Thyroid gland (tissue), 4 donors: ENCODE results near the gene SCN2A. TPM values are rescaled to one million over a fixed set of nuclear protein-coding genes. Genes with fewer than 3 reads are reported as not detected.

Experiments used
- DNase-seq, 2 donors: peaks; one replicate each; pipeline ENCODE4 v3.0.0-alpha.2; 2019
- H3K27ac ChIP-seq, 3 donors: fragments of 200-600 bp; sonication (generic); 1 replicate in 2 of 3; 2 replicates in 1 of 3; pipeline ENCODE4 v1.5.1; 2016 to 2019; ENCODE audit warnings: mild to moderate bottlenecking in 1 of 3, moderate library complexity in 1 of 3
- H3K27me3 ChIP-seq: fragments of 200-600 bp; sonication (generic); one replicate; pipeline ENCODE4 v1.5.1; 2019
- H3K36me3 ChIP-seq, 2 donors: fragments of 200-600 bp; sonication (generic); one replicate each; pipeline ENCODE4 v1.5.1; 2016 to 2019
- H3K4me1 ChIP-seq, 2 donors: fragments of 200-600 bp; sonication (generic); one replicate each; pipeline ENCODE4 v1.5.1; 2017 to 2019
- H3K4me3 ChIP-seq, 3 donors: fragments of 200-600 bp; sonication (generic); replicated peaks in 1 of 3; 1 replicate in 2 of 3; 2 replicates in 1 of 3; pipeline ENCODE4 v1.5.1; 2016; ENCODE audit warnings: mild to moderate bottlenecking in 1 of 3
- H3K9me3 ChIP-seq: fragments of 200-600 bp; sonication (generic); one replicate; pipeline ENCODE4 v1.5.1; 2017
- POLR2A ChIP-seq, 2 donors: fragments of 450-650 bp; IDR thresholded peaks; one replicate each; pipeline ENCODE4 v1.6.1; 2017; ENCODE audit warnings: antibody characterized with exemption in 2 of 2, mild to moderate bottlenecking in 2 of 2, moderate library complexity in 1 of 2
- WGBS, 2 donors: methylation state at CpG; one replicate each; pipeline ENCODE4 v1.1.5; 2017; 5-methylcytosine and 5-hydroxymethylcytosine counted together
- intact Hi-C: fragments of 100-400 bp; cut with DNase I; formaldehyde crosslinking; loops from one replicate; pipeline ENCODE4 v1.15.1; 2023
- total RNA-seq, 4 donors: library from RNA; depleted of rRNA; stranded (reverse); fragments of >200 nt; gene quantifications; one replicate each; pipeline ENCODE4 v1.2.3, GENCODE V29; 2016
- TF ChIP-seq, protein P1 (sequence below), 6 experiments: fragments of 200-600 bp in 3 of 6; fragments of 450-650 bp in 3 of 6; sonication (generic) in 3 of 6; IDR thresholded peaks; one replicate each; pipeline ENCODE4 v1.5.1; 2016 to 2019; ENCODE audit warnings: antibody characterized with exemption in 6 of 6, mild to moderate bottlenecking in 2 of 6, inconsistent platforms in 1 of 6, moderate library complexity in 1 of 6

The SCN2A gene
- total RNA-seq, 4 donors from 2014 or later, result under 0.01 to 0.33 (median 0.15) TPM

DNA sequence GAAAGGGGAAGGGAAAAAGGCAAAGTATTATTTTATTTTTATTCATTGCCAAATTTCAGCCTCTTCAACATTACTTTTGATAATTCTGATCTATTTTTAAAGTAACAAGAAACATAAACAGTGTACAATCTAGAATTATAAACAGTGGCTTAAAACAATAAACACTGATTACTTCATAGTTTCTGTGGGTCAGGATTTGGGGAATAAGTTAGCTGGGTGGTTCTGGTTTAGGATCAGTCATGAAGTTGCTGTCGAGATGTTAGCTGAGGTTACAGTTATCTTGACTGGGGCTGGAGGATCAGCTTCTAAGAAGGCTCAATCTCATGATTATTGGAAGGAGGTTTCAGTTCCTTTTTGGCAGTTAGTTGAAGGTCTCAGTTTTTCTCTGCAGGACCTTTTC lies 109.2 kb downstream of the SCN2A start:
- Histone ChIP-seq H3K36me3 (no peaks in the 10 kb centered on the region), H3K27ac (no peak overlapping the region), H3K9me3 (no peaks in the 10 kb centered on the region), H3K4me1 (no peaks in the 10 kb centered on the region), H3K27me3 (no peaks in the 10 kb centered on the region), H3K4me3 (no peak overlapping the region)
- no peak for DNase-seq
- WGBS, 2 donors, result 79 to 82% methylated on average over 1 of the region's 1 CpG
- no peak for TF ChIP-seq POLR2A (IDR thresholded peaks at IDR 0.05)
- TF ChIP-seq, protein P1, sequence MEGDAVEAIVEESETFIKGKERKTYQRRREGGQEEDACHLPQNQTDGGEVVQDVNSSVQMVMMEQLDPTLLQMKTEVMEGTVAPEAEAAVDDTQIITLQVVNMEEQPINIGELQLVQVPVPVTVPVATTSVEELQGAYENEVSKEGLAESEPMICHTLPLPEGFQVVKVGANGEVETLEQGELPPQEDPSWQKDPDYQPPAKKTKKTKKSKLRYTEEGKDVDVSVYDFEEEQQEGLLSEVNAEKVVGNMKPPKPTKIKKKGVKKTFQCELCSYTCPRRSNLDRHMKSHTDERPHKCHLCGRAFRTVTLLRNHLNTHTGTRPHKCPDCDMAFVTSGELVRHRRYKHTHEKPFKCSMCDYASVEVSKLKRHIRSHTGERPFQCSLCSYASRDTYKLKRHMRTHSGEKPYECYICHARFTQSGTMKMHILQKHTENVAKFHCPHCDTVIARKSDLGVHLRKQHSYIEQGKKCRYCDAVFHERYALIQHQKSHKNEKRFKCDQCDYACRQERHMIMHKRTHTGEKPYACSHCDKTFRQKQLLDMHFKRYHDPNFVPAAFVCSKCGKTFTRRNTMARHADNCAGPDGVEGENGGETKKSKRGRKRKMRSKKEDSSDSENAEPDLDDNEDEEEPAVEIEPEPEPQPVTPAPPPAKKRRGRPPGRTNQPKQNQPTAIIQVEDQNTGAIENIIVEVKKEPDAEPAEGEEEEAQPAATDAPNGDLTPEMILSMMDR (IDR thresholded peaks at IDR 0.05), result no peak
- intact Hi-C loops, result no loop called here

DNA sequence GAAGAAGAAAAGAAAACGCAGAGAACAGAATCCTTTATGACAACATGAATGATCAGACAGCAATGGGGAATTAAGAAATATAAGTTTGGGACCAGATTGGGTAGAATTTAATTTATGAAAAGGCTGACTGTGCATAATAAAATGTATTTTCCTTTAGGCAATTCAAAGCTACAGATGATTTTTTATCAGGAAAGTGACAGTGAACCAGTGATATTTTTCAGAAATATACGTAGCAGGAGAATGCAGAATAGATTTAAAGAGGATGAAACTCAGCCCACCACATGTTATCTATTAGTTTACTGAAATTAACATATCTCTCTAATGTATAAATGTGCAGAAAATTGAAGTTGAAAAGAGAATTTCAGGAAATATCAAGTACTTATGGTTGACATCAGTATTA lies 110.0 kb downstream of the SCN2A start:
- Histone ChIP-seq H3K27ac (no peak overlapping the region), H3K27me3 (no peaks in the 10 kb centered on the region), H3K4me3 (no peak overlapping the region), H3K36me3 (no peaks in the 10 kb centered on the region), H3K9me3 (no peaks in the 10 kb centered on the region), H3K4me1 (no peaks in the 10 kb centered on the region)
- intact Hi-C loops, result no loop called here
- 76 to 81% methylated on average over 2 of the region's 2 CpGs for WGBS, 2 donors
- no peak for DNase-seq
- TF ChIP-seq, protein P1 (IDR thresholded peaks at IDR 0.05), result no peak

DNA sequence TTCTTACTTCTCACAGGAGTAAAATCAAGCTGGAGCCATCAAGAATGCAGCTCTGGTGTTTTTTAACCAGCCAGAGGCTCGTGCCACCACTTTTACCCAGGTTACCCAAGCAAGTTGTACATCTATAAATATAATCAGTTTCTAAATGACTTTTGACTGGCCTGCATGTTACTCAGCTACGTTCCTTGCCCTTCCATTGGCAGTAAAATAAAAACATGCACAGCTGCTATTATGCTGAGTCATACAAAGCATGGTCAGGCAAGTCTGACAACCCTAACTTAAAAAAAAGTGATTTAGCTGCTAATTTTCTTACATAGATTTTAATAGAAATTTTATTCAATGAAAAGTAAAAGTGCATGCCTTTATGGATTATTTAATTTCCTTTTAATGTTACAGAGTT lies 118.5 kb downstream of the SCN2A start:
- no peaks in the 10 kb centered on the region for H3K27me3 ChIP-seq
- no peak overlapping the region for H3K4me3 ChIP-seq
- 39 to 41% methylated on average over 2 of the region's 2 CpGs for WGBS, 2 donors
- no peaks in the 10 kb centered on the region for H3K36me3 ChIP-seq
- intact Hi-C loops, result no loop called here
- no peak for DNase-seq
- TF ChIP-seq POLR2A (IDR thresholded peaks at IDR 0.05), result no peak
- TF ChIP-seq, protein P1 (IDR thresholded peaks at IDR 0.05), result no peak
- H3K9me3 ChIP-seq, result no peaks in the 10 kb centered on the region
- no peak overlapping the region for H3K27ac ChIP-seq
- H3K4me1 ChIP-seq, result no peaks in the 10 kb centered on the region

DNA sequence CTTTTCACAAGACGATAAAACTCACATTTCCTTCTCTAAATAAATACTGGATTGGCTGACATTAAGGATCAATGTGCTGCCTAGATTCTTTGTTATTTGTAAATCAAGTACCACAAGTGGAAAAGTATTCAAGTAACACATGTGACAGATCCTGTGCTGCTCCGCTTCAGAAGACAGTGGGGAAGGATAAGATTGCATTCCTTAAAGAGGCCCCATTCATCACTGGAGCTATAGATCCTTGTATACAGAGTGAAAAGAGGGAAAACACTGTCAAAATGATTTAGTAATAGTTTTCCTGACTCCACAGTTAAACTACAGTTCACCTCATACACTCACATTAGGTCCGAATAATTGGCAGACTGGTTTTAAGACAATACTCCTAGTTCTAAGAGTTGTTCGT lies 122.3 kb downstream of the SCN2A start:
- Histone ChIP-seq H3K36me3 (no peaks in the 10 kb centered on the region), H3K4me3 (no peak overlapping the region), H3K9me3 (no peaks in the 10 kb centered on the region), H3K27ac (no peak overlapping the region), H3K27me3 (no peaks in the 10 kb centered on the region), H3K4me1 (no peaks in the 10 kb centered on the region)
- 78 to 83% methylated on average over 4 of the region's 4 CpGs for WGBS, 2 donors
- no peak for DNase-seq
- intact Hi-C loops, result no loop called here
- no peak for TF ChIP-seq POLR2A (IDR thresholded peaks at IDR 0.05)
- TF ChIP-seq, protein P1 (IDR thresholded peaks at IDR 0.05), result no peak

DNA sequence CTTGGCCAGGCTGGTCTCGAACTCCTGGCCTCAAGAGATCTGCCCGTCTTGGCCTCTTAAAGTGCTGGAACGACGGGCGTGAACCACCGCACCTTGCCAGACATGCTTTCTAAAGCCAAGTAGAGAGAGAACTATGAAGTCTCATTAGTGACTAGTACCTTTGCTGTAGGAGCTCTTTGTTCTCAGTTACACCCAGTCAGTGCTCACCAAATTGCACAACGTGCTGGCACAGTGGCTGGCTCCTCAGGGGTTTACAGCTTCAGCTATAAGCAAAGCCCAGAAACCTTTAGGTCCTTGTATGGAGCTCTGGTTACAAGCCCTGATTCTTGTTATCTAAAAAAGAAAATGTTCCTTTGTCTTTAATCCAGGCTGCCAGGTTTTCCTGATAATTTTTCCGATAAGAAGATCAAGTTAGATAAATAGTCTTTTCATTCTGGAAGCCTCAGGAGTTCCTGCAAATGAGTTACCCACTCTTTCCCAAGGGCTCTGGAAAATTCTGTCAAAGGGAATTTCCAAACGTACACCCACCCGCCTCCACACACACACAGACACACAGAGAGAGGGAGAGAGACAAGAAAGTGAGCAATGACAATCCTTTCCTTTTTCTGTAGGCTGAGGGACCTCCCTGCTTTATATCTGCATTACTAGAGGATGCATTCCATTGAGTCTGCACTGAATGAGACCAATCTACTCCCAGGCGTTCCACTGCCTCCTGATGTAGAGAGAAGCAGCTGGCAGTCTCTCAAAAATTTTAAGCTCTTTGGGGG lies 130.1 kb downstream of the SCN2A start:
- Histone ChIP-seq H3K4me1 (no peaks in the 10 kb centered on the region), H3K4me3 (no peak overlapping the region), H3K9me3 (no peaks in the 10 kb centered on the region), H3K27me3 (no peaks in the 10 kb centered on the region), H3K27ac (no peak overlapping the region), H3K36me3 (no peaks in the 10 kb centered on the region)
- no peak for TF ChIP-seq POLR2A (IDR thresholded peaks at IDR 0.05)
- TF ChIP-seq, protein P1 (IDR thresholded peaks at IDR 0.05), result no peak
- no peak for DNase-seq
- intact Hi-C loops, result no loop called here
- 73 to 76% methylated on average over 11 of the region's 11 CpGs for WGBS, 2 donors
